Endothelial cell of umbilical vein (primary cell): ENCODE results near the gene BPIFB3. TPM values are rescaled to one million over a fixed set of nuclear protein-coding genes. Genes with fewer than 3 reads are reported as not detected.

Source experiments
- BruUV-seq: library from RNA; stranded (reverse); fragments of 400-500 nt; replicated peaks from 2 replicates; lab custom pipeline; 2021; lab: Mats Ljungman, UMichigan
- CTCF ChIA-PET: fragments of 300-600, 350-600 bp; sonication (Branson Sonifier 250); formaldehyde crosslinking; loops from one replicate; lab custom pipeline; 2021; ENCODE audit warnings: antibody characterized with exemption, inconsistent platforms; lab: Charles Lee
- POLR2A ChIA-PET: fragments of 300-600, 350-600 bp; sonication (Branson Sonifier 250); formaldehyde crosslinking; loops from one replicate; lab custom pipeline; 2021; ENCODE audit warnings: antibody characterized with exemption, inconsistent platforms; lab: Charles Lee
- DNase-seq: peaks from one replicate; pipeline ENCODE4 v3.0.0-alpha.2; 2011; ENCODE audit warnings: low read depth, low spot score
- FAIRE-seq: peaks from 2 replicates; lab custom pipeline; 2011; peaks lifted over from hg19 to GRCh38; lab: Jason Lieb, UNC
- H2AFZ ChIP-seq: 2 replicates; pipeline ENCODE4 v1.6.0; 2012; ENCODE audit warnings: low read depth, low read length, control low read depth, inconsistent platforms
- H3K27ac ChIP-seq: 2 replicates; pipeline ENCODE4 v1.5.1; 2011; ENCODE audit warnings: low read depth, mild to moderate bottlenecking, control low read depth, low read length, moderate library complexity; ENCODE audit not compliant: insufficient read depth
- H3K27me3 ChIP-seq, 2 experiments: 2 replicates each; pipeline versions ENCODE4 v1.6.0 to v1.6.1; 2011; ENCODE audit warnings: low read length in 2 of 2, mixed read lengths in 1 of 2; ENCODE audit not compliant: control insufficient read depth in 2 of 2, insufficient read depth in 2 of 2
- H3K36me3 ChIP-seq, 2 experiments: 2 replicates in 1 of 2; 3 replicates in 1 of 2; pipeline ENCODE4 v1.5.1; 2011; ENCODE audit warnings: low read length in 2 of 2, mild to moderate bottlenecking in 1 of 2, moderate library complexity in 1 of 2; ENCODE audit not compliant: control insufficient read depth in 2 of 2, insufficient read depth in 2 of 2; ENCODE audit errors: extremely low read depth in 1 of 2
- H3K4me1 ChIP-seq: 3 replicates; pipeline ENCODE4 v1.5.1; 2011; ENCODE audit warnings: mild to moderate bottlenecking, low read length; ENCODE audit not compliant: control insufficient read depth, insufficient read depth; ENCODE audit errors: extremely low read depth
- H3K4me2 ChIP-seq: 2 replicates; pipeline ENCODE4 v1.6.1; 2011; ENCODE audit warnings: low read length, control low read depth, mixed read lengths; ENCODE audit not compliant: insufficient read depth
- H3K4me3 ChIP-seq, 3 experiments: fragments of 200-600 bp in 1 of 3; sonication (generic), shearing (Covaris generic) in 1 of 3; replicated peaks in 1 of 3; 2 replicates each; pipeline ENCODE4 v1.5.1; 2011 to 2016; ENCODE audit warnings: control low read depth in 3 of 3, low read length in 3 of 3, mild to moderate bottlenecking in 2 of 3, inconsistent platforms in 1 of 3, low read depth in 1 of 3, moderate library complexity in 1 of 3; ENCODE audit not compliant: insufficient read depth in 1 of 3
- H3K79me2 ChIP-seq: 2 replicates; pipeline ENCODE4 v1.6.0; 2012; ENCODE audit warnings: low read length, inconsistent platforms; ENCODE audit not compliant: control insufficient read depth, insufficient read depth
- H3K9ac ChIP-seq: replicated peaks from 2 replicates; pipeline ENCODE3; 2011; ENCODE audit warnings: low read length, control low read depth; ENCODE audit not compliant: insufficient read depth; ENCODE audit errors: extremely low read depth
- H3K9me1 ChIP-seq: replicated peaks from 3 replicates; pipeline ENCODE4 v1.6.0; 2011; ENCODE audit warnings: mild to moderate bottlenecking, low read length; ENCODE audit not compliant: control insufficient read depth, insufficient read depth; ENCODE audit errors: extremely low read depth
- H3K9me3 ChIP-seq: replicated peaks from 2 replicates; pipeline ENCODE4 v1.5.1; 2012; ENCODE audit warnings: low read length, inconsistent platforms; ENCODE audit not compliant: control insufficient read depth, insufficient read depth
- H4K20me1 ChIP-seq: replicated peaks from 2 replicates; pipeline ENCODE3; 2011; ENCODE audit warnings: mild to moderate bottlenecking, low read length; ENCODE audit not compliant: control insufficient read depth, insufficient read depth; ENCODE audit errors: extremely low read depth
- CTCF ChIP-seq, 2 donors: IDR thresholded peaks; 1 replicate in 1 of 2; 2 replicates in 1 of 2; pipeline ENCODE4 v1.5.1; 2011; ENCODE audit warnings: low read length in 2 of 2, mild to moderate bottlenecking in 2 of 2, moderate library complexity in 2 of 2, control low read depth in 1 of 2, inconsistent platforms in 1 of 2, low read depth in 1 of 2; ENCODE audit not compliant: insufficient read depth in 1 of 2; ENCODE audit errors: extremely low read depth in 1 of 2
- EZH2 ChIP-seq: IDR thresholded peaks from 2 replicates; pipeline ENCODE4 v1.6.1; 2012; ENCODE audit warnings: borderline replicate concordance, low read depth, mild to moderate bottlenecking, moderate library complexity, low read length, inconsistent platforms; ENCODE audit not compliant: severe bottlenecking
- FOS ChIP-seq: IDR thresholded peaks from 2 replicates; pipeline ENCODE4 v1.6.1; 2011; ENCODE audit warnings: mild to moderate bottlenecking, low read length, moderate library complexity, borderline replicate concordance; ENCODE audit not compliant: insufficient read depth
- GATA2 ChIP-seq: IDR thresholded peaks from 2 replicates; pipeline ENCODE4 v1.7.0; 2011; ENCODE audit warnings: low read depth, mild to moderate bottlenecking, moderate library complexity, mixed read lengths, low read length; ENCODE audit not compliant: insufficient read length, insufficient read depth
- JUN ChIP-seq: IDR thresholded peaks from 2 replicates; pipeline ENCODE4 v1.6.1; 2011; ENCODE audit warnings: borderline replicate concordance, low read depth; ENCODE audit not compliant: insufficient read length, insufficient read depth
- MYC ChIP-seq: IDR thresholded peaks from one replicate; pipeline ENCODE4 v1.6.1; 2011; ENCODE audit warnings: mild to moderate bottlenecking, low read depth, low read length
- POLR2AphosphoS5 ChIP-seq: IDR thresholded peaks from 2 replicates; pipeline ENCODE4 v1.6.1; 2012; ENCODE audit warnings: low read depth, mild to moderate bottlenecking, control low read depth, low read length, moderate library complexity; ENCODE audit not compliant: insufficient read depth
- dilution Hi-C: fragments of 300-500 bp; cut with MboI; formaldehyde crosslinking; loops from one replicate; pipeline ENCODE4 v1.15.0; 2019; ENCODE audit warnings: low sequenced_read_pairs; ENCODE audit not compliant: extremely low pct_ligation_motif_present
- intact Hi-C: fragments of 100-400 bp; cut with micrococcal nuclease; formaldehyde crosslinking; loops from one replicate; pipeline ENCODE4 v1.10.0; 2022
- polyA plus RNA-seq, 4 experiments: library from polyadenylated mRNA; depleted of rRNA in 3 of 4; stranded (reverse) in 3 of 4; unstranded in 1 of 4; fragments of >200 nt; gene quantifications; 2 replicates each; pipeline versions ENCODE4 v1.2.1 to v1.2.3, GENCODE V29; 2011 to 2012; ENCODE audit warnings: missing spikeins in 1 of 4
- total RNA-seq: library from RNA; stranded (reverse); gene quantifications from 2 replicates; pipeline ENCODE4 v1.2.3, GENCODE V29; 2021

Gene BPIFB3
- total and polyA plus RNA-seq, 2 donors (not counting 3 experiments of a cell fraction or from before 2014, with no cell fraction given): not detected

GRCh38 chr20:33112547-33113386, 59.1 kb downstream of the BPIFB3 start:
- no peak overlapping the region for H3K9ac ChIP-seq
- no peaks in the 10 kb centered on the region for H4K20me1 ChIP-seq
- H3K9me1 ChIP-seq: no peaks in the 10 kb centered on the region
- H3K4me1 ChIP-seq: no peaks in the 10 kb centered on the region
- H3K4me2 ChIP-seq: no peak overlapping the region
- no peaks in the 10 kb centered on the region for H3K79me2 ChIP-seq
- intact Hi-C loops (no loop called here), dilution Hi-C loops (no loop called here)
- POLR2A ChIA-PET: no interaction called here
- no peaks in the 10 kb centered on the region for H3K9me3 ChIP-seq
- no TSS peak for BruUV-seq
- no peaks in the 10 kb centered on the region for H3K27me3 ChIP-seq
- H2AFZ ChIP-seq: no peak overlapping the region
- TF ChIP-seq CTCF (IDR thresholded peaks at IDR 0.05; ENCODE audit: extremely low read depth in 1 of 2, insufficient read depth in 1 of 2, low read depth in 1 of 2, low read length in 2 of 2): no peak
- no peak for TF ChIP-seq EZH2
- no peak for TF ChIP-seq JUN
- no peak for TF ChIP-seq POLR2AphosphoS5
- TF ChIP-seq FOS: no peak
- no peak for TF ChIP-seq MYC
- no peak for TF ChIP-seq GATA2
- no peaks in the 10 kb centered on the region for H3K36me3 ChIP-seq
- no peak overlapping the region for H3K4me3 ChIP-seq
- H3K27ac ChIP-seq: no peak overlapping the region
- CTCF ChIA-PET: no interaction called here
- DNase-seq: no peak
- no peak for FAIRE-seq
